ENCODE results near the gene DIS3. TPM values are rescaled to one million over a fixed set of nuclear protein-coding genes. Genes with fewer than 3 reads are reported as not detected.

Gene DIS3
- total and polyA plus RNA-seq, 2 of the 13 experiments (the other 11 are each of a cell fraction or from before 2014, with no cell fraction given), result 13.2 to 35.0 TPM

DNA sequence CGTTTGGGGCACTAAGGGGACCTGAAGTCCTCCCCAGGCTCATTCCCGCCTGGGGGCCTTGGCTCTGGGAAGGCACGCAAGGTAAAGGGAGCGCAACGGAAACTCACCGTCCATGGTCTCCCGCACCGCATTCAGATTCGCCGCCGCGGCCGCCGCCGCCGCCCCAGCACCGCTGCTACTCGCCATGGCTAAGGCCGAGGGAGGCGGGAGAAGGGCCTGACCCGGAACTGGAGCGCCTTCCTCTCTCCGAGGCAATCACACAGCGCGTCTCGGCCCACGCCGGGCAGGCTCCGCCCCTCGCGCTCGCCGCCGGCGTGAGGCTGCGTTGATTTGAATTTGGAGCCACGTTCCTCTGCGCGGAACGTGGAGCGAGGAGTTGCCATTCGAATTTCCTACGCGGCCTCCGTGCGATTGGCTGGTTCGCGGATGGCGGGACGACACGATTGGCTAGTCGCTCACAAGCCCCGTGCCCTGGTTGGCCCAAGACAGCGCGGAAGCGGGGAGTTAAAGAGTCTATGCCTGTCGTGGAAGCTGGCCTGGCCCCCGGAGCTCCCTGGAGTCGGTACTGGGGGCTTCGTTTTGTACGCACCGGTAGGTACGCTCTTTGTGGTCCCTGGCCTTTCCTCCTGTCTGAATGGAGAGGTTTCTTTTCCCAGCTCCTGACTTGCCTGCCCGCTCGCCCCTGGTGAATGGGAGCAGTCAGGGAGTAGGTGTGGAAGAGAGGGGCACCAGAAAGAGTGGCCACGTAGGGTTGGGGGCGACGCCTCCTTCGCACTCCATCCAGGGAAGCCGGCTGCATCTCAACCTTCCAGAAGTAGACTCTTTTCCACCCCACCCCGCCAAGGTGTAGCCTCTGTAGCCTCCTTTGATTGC lies 54.0 kb downstream of the DIS3 start, which contains the start of the genes BORA and MZT1 (continued):
- no peak; the same call in 1 of the 2 replicates for TF ChIP-seq CBX5 (CRISPR knock-in tag; IDR thresholded peaks at IDR 0.05; ENCODE audit: borderline replicate concordance)
- no peak for TF ChIP-seq CBX2 (IDR thresholded peaks at IDR 0.05; ENCODE audit: low read depth, low read length)
- peak; percentile 96 for TF ChIP-seq CBX2 (CRISPR knock-in tag; IDR thresholded peaks at IDR 0.05; ENCODE audit: low read depth)
- TF ChIP-seq AHDC1 (CRISPR knock-in tag; IDR thresholded peaks at IDR 0.05; ENCODE audit: borderline replicate concordance), result peak; percentile 45; the same call in 1 of the 2 replicates
- TF ChIP-seq, protein P1, sequence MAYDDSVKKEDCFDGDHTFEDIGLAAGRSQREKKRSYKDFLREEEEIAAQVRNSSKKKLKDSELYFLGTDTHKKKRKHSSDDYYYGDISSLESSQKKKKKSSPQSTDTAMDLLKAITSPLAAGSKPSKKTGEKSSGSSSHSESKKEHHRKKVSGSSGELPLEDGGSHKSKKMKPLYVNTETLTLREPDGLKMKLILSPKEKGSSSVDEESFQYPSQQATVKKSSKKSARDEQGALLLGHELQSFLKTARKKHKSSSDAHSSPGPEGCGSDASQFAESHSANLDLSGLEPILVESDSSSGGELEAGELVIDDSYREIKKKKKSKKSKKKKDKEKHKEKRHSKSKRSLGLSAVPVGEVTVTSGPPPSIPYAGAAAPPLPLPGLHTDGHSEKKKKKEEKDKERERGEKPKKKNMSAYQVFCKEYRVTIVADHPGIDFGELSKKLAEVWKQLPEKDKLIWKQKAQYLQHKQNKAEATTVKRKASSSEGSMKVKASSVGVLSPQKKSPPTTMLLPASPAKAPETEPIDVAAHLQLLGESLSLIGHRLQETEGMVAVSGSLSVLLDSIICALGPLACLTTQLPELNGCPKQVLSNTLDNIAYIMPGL (CRISPR knock-in tag; IDR thresholded peaks at IDR 0.05; ENCODE audit: borderline replicate concordance in 1 of 2, low read depth in 1 of 2), result peak; percentile 88 to 93; a peak in 3 of 4 replicates
- peak; percentile 92; the same call in 1 of the 2 replicates for TF ChIP-seq SRY (CRISPR knock-in tag; IDR thresholded peaks at IDR 0.05)
- TF ChIP-seq ZNF569 (CRISPR knock-in tag; IDR thresholded peaks at IDR 0.05; ENCODE audit: borderline replicate concordance), result peak; percentile 90; the same call in 1 of the 2 replicates
- TF ChIP-seq ZNF354B (CRISPR knock-in tag; IDR thresholded peaks at IDR 0.05), result peak; percentile 99
- TF ChIP-seq ZBTB21 (CRISPR knock-in tag; IDR thresholded peaks at IDR 0.05), result no peak
- TF ChIP-seq ZNF468 (CRISPR knock-in tag; IDR thresholded peaks at IDR 0.05), result peak; percentile 99
- no peak for TF ChIP-seq NFE2L2 (IDR thresholded peaks at IDR 0.05; ENCODE audit: low read length)
- TF ChIP-seq, protein P2, sequence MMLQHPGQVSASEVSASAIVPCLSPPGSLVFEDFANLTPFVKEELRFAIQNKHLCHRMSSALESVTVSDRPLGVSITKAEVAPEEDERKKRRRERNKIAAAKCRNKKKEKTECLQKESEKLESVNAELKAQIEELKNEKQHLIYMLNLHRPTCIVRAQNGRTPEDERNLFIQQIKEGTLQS (CRISPR knock-in tag; IDR thresholded peaks at IDR 0.05), result no peak
- TF ChIP-seq ZBTB25 (CRISPR knock-in tag; IDR thresholded peaks at IDR 0.05), result no peak
- TF ChIP-seq PREB (CRISPR knock-in tag; IDR thresholded peaks at IDR 0.05), result no peak
- TF ChIP-seq ZNF276 (CRISPR knock-in tag; IDR thresholded peaks at IDR 0.05; ENCODE audit: low read depth), result peak; percentile 80; the same call in 1 of the 2 replicates

Measured in HepG2 (cell line).